Hepatocyte (in vitro differentiated cells): ENCODE measurements around the gene MRRF. TPM values are rescaled to one million over a fixed set of nuclear protein-coding genes. Genes with fewer than 3 reads are reported as not detected.

Source experiments
- DNase-seq: peaks from one replicate; pipeline ENCODE4 v3.0.0-alpha.2; 2016; ENCODE audit warnings: low spot score
- H2AFZ ChIP-seq: fragments of 200-600 bp; sonication (generic); 2 replicates; pipeline ENCODE4 v1.6.0; 2016; ENCODE audit warnings: antibody characterized with exemption, mild to moderate bottlenecking
- H3K27ac ChIP-seq: fragments of 200-600 bp; sonication (generic); 2 replicates; pipeline ENCODE4 v1.5.1; 2016; ENCODE audit warnings: mild to moderate bottlenecking
- H3K27me3 ChIP-seq: fragments of 200-600 bp; sonication (generic); 2 replicates; pipeline ENCODE4 v1.6.1; 2016
- H3K36me3 ChIP-seq: fragments of 200-600 bp; sonication (generic); replicated peaks from 2 replicates; pipeline ENCODE4 v1.5.1; 2016; ENCODE audit warnings: low read depth; ENCODE audit not compliant: insufficient read depth
- H3K4me1 ChIP-seq: fragments of 200-600 bp; sonication (generic); 2 replicates; pipeline ENCODE4 v1.5.1; 2016; ENCODE audit warnings: mild to moderate bottlenecking, moderate library complexity; ENCODE audit not compliant: insufficient read depth
- H3K4me2 ChIP-seq: fragments of 200-600 bp; sonication (generic); 2 replicates; pipeline ENCODE4 v1.6.0; 2016
- H3K4me3 ChIP-seq: fragments of 200-600 bp; sonication (generic); 2 replicates; pipeline ENCODE4 v1.5.1; 2016; ENCODE audit warnings: mild to moderate bottlenecking
- H3K79me2 ChIP-seq: fragments of 200-600 bp; sonication (generic); 2 replicates; pipeline ENCODE4 v1.6.0; 2017; ENCODE audit warnings: mild to moderate bottlenecking
- H3K9me2 ChIP-seq: fragments of 200-600 bp; sonication (generic); replicated peaks from 2 replicates; pipeline ENCODE4 v1.6.0; 2017; ENCODE audit warnings: mild to moderate bottlenecking; ENCODE audit not compliant: insufficient read depth
- H3K9me3 ChIP-seq: fragments of 200-600 bp; sonication (generic); 2 replicates; pipeline ENCODE4 v1.5.1; 2016; ENCODE audit warnings: low read depth, mild to moderate bottlenecking
- H4K20me1 ChIP-seq: fragments of 200-600 bp; sonication (generic); 2 replicates; pipeline ENCODE4 v1.6.0; 2016; ENCODE audit warnings: mild to moderate bottlenecking; ENCODE audit not compliant: insufficient read depth, poor library complexity, severe bottlenecking
- EZH2 ChIP-seq: fragments of 200-600 bp; sonication (generic); IDR thresholded peaks from 2 replicates; pipeline ENCODE4 v1.6.1; 2016; ENCODE audit warnings: antibody characterized with exemption, mild to moderate bottlenecking, borderline replicate concordance
- EZH2phosphoT487 ChIP-seq: fragments of 200-600 bp; sonication (generic); IDR thresholded peaks from one replicate; pipeline ENCODE4 v1.6.1; 2018; ENCODE audit warnings: antibody characterized with exemption, mild to moderate bottlenecking, low read depth, moderate library complexity; ENCODE audit not compliant: unreplicated experiment, severe bottlenecking
- WGBS: methylation state at CpG from one replicate; pipeline ENCODE4 v1.1.6; 2016; ENCODE audit warnings: low lambda C conversion rate; ENCODE audit errors: missing lambda C conversion rate; 5-methylcytosine and 5-hydroxymethylcytosine counted together
- polyA plus RNA-seq: library from polyadenylated mRNA; unstranded; fragments of >200 nt; fragmentation: Nextera tagmentation; extraction: Ambion mirVana; gene quantifications from 2 replicates; pipeline ENCODE4 v1.2.1, GENCODE V29; 2016
- total RNA-seq: library from RNA; depleted of rRNA; stranded (reverse); fragments of >200 nt; gene quantifications from 2 replicates; pipeline ENCODE4 v1.2.3, GENCODE V29; 2014
- TF ChIP-seq, protein P1 (sequence below): fragments of 200-600 bp; sonication (generic); IDR thresholded peaks from 2 replicates; pipeline ENCODE4 v1.5.1; 2016; ENCODE audit warnings: antibody characterized with exemption, mild to moderate bottlenecking; ENCODE audit not compliant: poor library complexity

Gene MRRF
- total and polyA plus RNA-seq, 2 experiments from 2014 or later = 26.8 to 32.9 TPM

DNA sequence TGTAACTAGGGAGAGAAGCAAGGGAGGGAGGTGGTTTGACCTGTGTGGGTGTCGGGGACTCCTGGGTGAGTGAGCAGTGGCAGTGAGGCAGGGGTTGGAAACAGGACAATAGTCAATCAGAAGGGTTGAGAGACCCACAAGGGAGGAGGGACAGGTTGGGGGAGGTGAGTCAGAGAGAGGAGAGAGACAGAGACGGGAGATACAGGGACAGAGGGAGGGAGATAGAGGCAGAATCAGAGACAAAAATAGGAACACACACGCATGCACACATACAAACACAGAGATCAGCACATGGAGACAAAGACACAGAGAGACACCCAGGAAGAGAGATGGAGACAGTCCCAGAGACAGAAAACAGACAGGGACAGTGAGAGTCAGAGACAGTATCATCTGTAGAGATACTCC is 66.8 kb downstream of the MRRF start:
- 79% methylated on average over 3 of the region's 3 CpGs for WGBS
- Histone ChIP-seq H3K27me3 (peaks cover 8% of the 10 kb centered on the region), H3K4me1 (no peaks in the 10 kb centered on the region), H2AFZ (no peak overlapping the region), H3K4me3 (no peak overlapping the region), H3K79me2 (no peaks in the 10 kb centered on the region), H3K9me2 (no peaks in the 10 kb centered on the region), H4K20me1 (no peaks in the 10 kb centered on the region), H3K4me2 (no peak overlapping the region), H3K36me3 (no peaks in the 10 kb centered on the region), H3K9me3 (no peaks in the 10 kb centered on the region), H3K27ac (no peak overlapping the region)
- TF ChIP-seq EZH2phosphoT487 (no peak), EZH2 (no peak)
- TF ChIP-seq, protein P1, sequence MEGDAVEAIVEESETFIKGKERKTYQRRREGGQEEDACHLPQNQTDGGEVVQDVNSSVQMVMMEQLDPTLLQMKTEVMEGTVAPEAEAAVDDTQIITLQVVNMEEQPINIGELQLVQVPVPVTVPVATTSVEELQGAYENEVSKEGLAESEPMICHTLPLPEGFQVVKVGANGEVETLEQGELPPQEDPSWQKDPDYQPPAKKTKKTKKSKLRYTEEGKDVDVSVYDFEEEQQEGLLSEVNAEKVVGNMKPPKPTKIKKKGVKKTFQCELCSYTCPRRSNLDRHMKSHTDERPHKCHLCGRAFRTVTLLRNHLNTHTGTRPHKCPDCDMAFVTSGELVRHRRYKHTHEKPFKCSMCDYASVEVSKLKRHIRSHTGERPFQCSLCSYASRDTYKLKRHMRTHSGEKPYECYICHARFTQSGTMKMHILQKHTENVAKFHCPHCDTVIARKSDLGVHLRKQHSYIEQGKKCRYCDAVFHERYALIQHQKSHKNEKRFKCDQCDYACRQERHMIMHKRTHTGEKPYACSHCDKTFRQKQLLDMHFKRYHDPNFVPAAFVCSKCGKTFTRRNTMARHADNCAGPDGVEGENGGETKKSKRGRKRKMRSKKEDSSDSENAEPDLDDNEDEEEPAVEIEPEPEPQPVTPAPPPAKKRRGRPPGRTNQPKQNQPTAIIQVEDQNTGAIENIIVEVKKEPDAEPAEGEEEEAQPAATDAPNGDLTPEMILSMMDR = no peak
- no peak for DNase-seq

DNA sequence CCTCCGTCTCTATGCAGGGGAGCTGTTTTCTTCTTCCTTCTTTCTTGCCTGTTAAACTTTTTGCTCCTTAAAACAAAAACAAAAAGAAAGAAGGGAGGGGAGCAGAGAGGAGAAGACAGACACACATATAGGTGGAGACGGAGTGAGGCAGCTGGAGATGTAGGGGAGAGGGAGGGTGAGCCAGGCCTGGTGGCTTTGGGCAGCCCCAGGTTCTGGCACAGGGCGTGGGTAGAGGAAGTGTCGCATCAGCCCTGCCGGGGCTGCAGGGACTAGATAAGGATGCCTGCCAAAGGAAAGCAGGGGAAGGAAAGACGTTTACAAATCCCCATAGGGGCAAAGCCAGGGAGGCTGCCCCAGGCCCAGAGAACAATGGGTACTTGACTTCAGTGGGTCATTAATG is 67.4 kb downstream of the MRRF start:
- H3K27ac ChIP-seq = no peak overlapping the region

DNA sequence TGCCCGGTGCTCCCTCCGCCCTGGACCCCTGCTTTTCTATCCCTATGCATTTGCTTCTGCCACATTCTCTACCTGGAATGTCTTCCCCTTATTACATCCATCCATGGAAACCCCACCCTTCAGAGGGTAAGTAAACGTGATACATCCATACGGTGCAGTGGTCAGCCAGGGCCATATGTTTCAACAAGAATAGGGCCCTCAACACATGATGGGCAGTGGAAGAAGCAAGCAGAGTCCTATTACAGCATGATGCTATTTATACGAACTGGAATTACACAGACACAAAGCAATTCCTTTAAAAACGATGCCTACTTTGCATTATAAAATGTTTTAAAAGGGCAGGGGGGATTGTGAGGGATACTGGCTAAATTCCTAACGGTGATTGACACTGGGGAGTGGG is 68.0 kb downstream of the MRRF start:
- peaks cover 19% of the 10 kb centered on the region for H3K27me3 ChIP-seq
- no peak overlapping the region for H3K4me2 ChIP-seq
- 54% methylated on average over 7 of the region's 7 CpGs for WGBS
- H2AFZ ChIP-seq = no peak overlapping the region
- H3K4me1 ChIP-seq = no peaks in the 10 kb centered on the region
- H3K27ac ChIP-seq = no peak overlapping the region
- H3K79me2 ChIP-seq = no peaks in the 10 kb centered on the region
- no peak for DNase-seq
- H3K36me3 ChIP-seq = no peaks in the 10 kb centered on the region
- H3K9me3 ChIP-seq = no peaks in the 10 kb centered on the region
- H4K20me1 ChIP-seq = no peaks in the 10 kb centered on the region
- TF ChIP-seq EZH2phosphoT487 = no peak
- no peak for TF ChIP-seq EZH2
- TF ChIP-seq, protein P1 = no peak
- no peaks in the 10 kb centered on the region for H3K9me2 ChIP-seq
- H3K4me3 ChIP-seq = no peak overlapping the region

More for the DNA sequence above, 67.4 kb downstream of the MRRF start:
- no peaks in the 10 kb centered on the region for H3K9me3 ChIP-seq
- no peaks in the 10 kb centered on the region for H4K20me1 ChIP-seq
- no peaks in the 10 kb centered on the region for H3K36me3 ChIP-seq
- no peaks in the 10 kb centered on the region for H3K4me1 ChIP-seq
- DNase-seq = no peak
- H3K79me2 ChIP-seq = no peaks in the 10 kb centered on the region
- H3K4me2 ChIP-seq = no peak overlapping the region
- 55% methylated on average over 6 of the region's 6 CpGs for WGBS
- no peaks in the 10 kb centered on the region for H3K9me2 ChIP-seq
- peaks cover 13% of the 10 kb centered on the region for H3K27me3 ChIP-seq
- no peak overlapping the region for H3K4me3 ChIP-seq
- TF ChIP-seq EZH2phosphoT487 (no peak), EZH2 (no peak)
- TF ChIP-seq, protein P1 = no peak
- no peak overlapping the region for H2AFZ ChIP-seq
